ENCODE data around the gene SAMD10.
A peak's percentile ranks its signal among the peaks of the same experiment; 100 is the strongest.

The SAMD10 gene

GRCh38 chr20:63968136-63968927 lies 11.1 kb downstream of the SAMD10 start:
- no peak overlapping the region for H3K27ac ChIP-seq (ENCODE audit: low read depth, low read length, severe bottlenecking)
- H3K4me1 ChIP-seq (ENCODE audit: control insufficient read depth, insufficient read depth, low read length, poor library complexity, severe bottlenecking) = peaks cover 4% of the 10 kb centered on the region
- WGBS, 2 experiments (ENCODE audit: insufficient coverage in 2 of 2) = 84 to 96% methylated on average over 12 to 13 of the region's 14 CpGs
- H3K36me3 ChIP-seq (ENCODE audit: control insufficient read depth, insufficient read depth, low read length) = peaks cover 37% of the 10 kb centered on the region
- H3K4me3 ChIP-seq (ENCODE audit: extremely low read depth, insufficient read depth, low read length, poor library complexity, severe bottlenecking) = peak overlapping the region; percentile 45
- H3K9me3 ChIP-seq (ENCODE audit: control insufficient read depth, low read length) = no peaks in the 10 kb centered on the region

DNA sequence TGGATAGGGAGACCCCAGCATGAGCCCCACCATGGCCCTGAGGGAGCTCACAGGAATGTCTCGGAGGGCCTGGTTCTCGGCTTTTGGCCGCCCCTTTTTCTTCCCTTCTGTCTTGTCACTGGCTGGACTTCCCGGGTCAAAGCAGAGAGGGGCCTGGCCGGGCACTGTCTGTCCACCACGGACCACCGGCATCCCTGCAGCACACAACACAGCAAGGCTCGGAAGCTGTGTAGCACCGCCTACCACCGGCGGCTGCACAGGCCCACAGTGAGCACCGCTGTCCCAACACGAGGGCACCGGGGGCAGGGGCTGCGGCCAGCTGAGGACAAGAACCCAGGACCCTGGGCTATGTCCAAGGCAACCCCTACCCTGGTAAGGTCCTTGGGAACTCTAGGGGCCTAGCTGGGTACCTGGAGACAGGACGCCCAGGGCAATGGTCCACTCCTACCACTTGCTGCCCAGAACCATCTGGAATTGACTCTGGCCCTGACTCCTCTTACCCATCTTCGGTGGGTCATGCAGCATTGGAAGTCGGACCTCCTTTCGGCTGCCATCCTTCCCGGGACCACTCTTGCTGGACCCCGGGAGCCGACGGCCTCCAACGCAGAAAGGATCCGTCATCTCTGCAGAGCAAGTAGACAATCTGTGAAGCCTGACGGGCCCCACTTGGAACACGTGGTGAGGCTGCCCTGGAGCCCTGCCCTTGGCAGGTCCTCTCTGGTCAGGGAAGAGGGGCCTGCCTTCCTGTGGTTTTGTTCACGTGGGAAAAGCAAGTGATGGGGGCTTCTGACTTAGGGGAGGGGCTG lies 11.9 kb downstream of the SAMD10 start:
- Histone ChIP-seq H3K27ac (ENCODE audit: low read depth, low read length, severe bottlenecking) (no peak overlapping the region), H3K4me3 (ENCODE audit: extremely low read depth, insufficient read depth, low read length, poor library complexity, severe bottlenecking) (no peak overlapping the region), H3K9me3 (ENCODE audit: control insufficient read depth, low read length) (no peaks in the 10 kb centered on the region), H3K4me1 (ENCODE audit: control insufficient read depth, insufficient read depth, low read length, poor library complexity, severe bottlenecking) (peaks cover 4% of the 10 kb centered on the region), H3K36me3 (ENCODE audit: control insufficient read depth, insufficient read depth, low read length) (peaks cover 43% of the 10 kb centered on the region)
- 92 to 94% methylated on average over 25 to 26 of the region's 28 CpGs for WGBS, 2 experiments (ENCODE audit: insufficient coverage in 2 of 2)

GRCh38 chr20:63966944-63967322 lies 12.5 kb downstream of the SAMD10 start:
- peaks cover 4% of the 10 kb centered on the region for H3K4me1 ChIP-seq (ENCODE audit: control insufficient read depth, insufficient read depth, low read length, poor library complexity, severe bottlenecking)
- peaks cover 49% of the 10 kb centered on the region for H3K36me3 ChIP-seq (ENCODE audit: control insufficient read depth, insufficient read depth, low read length)
- 94% methylated on average over 7 to 12 of the region's 13 CpGs for WGBS, 2 experiments (ENCODE audit: insufficient coverage in 2 of 2)
- H3K27ac ChIP-seq (ENCODE audit: low read depth, low read length, severe bottlenecking) = no peak overlapping the region
- no peak overlapping the region for H3K4me3 ChIP-seq (ENCODE audit: extremely low read depth, insufficient read depth, low read length, poor library complexity, severe bottlenecking)
- H3K9me3 ChIP-seq (ENCODE audit: control insufficient read depth, low read length) = no peaks in the 10 kb centered on the region

GRCh38 chr20:63966172-63966943 lies 13.1 kb downstream of the SAMD10 start:
- Histone ChIP-seq H3K4me1 (ENCODE audit: control insufficient read depth, insufficient read depth, low read length, poor library complexity, severe bottlenecking) (peaks cover 4% of the 10 kb centered on the region), H3K27ac (ENCODE audit: low read depth, low read length, severe bottlenecking) (no peak overlapping the region), H3K4me3 (ENCODE audit: extremely low read depth, insufficient read depth, low read length, poor library complexity, severe bottlenecking) (no peak overlapping the region), H3K36me3 (ENCODE audit: control insufficient read depth, insufficient read depth, low read length) (peaks cover 53% of the 10 kb centered on the region), H3K9me3 (ENCODE audit: control insufficient read depth, low read length) (no peaks in the 10 kb centered on the region)
- 93 to 98% methylated on average over 21 to 22 of the region's 27 CpGs for WGBS, 2 experiments (ENCODE audit: insufficient coverage in 2 of 2)

- no peak overlapping the region for H3K4me3 ChIP-seq (ENCODE audit: extremely low read depth, insufficient read depth, low read length, poor library complexity, severe bottlenecking)
- H3K9me3 ChIP-seq (ENCODE audit: control insufficient read depth, low read length) = no peaks in the 10 kb centered on the region
- WGBS, 2 experiments (ENCODE audit: insufficient coverage in 2 of 2) = 96 to 97% methylated on average over 10 to 13 of the region's 16 CpGs
- H3K4me1 ChIP-seq (ENCODE audit: control insufficient read depth, insufficient read depth, low read length, poor library complexity, severe bottlenecking) = peaks cover 4% of the 10 kb centered on the region
- peaks cover 59% of the 10 kb centered on the region for H3K36me3 ChIP-seq (ENCODE audit: control insufficient read depth, insufficient read depth, low read length)
- H3K27ac ChIP-seq (ENCODE audit: low read depth, low read length, severe bottlenecking) = no peak overlapping the region
Measured at GRCh38 chr20:63964412-63964811, 15.0 kb downstream of the SAMD10 start.

DNA sequence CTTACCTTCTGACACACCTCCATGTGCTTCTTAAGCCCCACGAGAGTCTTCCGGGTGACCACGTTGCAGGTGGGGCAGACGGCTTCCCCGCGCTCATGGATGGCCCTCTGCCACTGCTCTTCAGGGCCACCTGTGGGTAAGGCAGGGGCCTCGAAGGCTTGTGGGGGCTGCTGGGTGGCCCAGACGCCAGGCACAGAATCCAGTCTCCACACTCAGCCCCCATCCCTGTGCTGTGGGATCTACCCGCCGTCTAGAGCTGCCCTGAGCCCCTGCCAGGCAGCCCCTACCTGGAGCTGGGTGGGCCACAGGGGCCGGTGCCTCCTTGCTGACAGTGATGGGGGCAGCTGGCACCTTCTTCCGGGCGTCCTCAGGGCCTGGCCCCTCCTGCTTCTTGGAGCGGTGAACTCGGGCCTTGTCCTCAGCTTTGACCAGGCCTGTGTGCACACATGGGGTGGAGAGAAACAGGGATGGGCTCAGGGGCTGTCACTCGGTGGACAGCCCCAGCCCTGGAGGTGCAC lies 15.6 kb downstream of the SAMD10 start:
- Histone ChIP-seq H3K36me3 (ENCODE audit: control insufficient read depth, insufficient read depth, low read length) (peaks cover 62% of the 10 kb centered on the region), H3K4me1 (ENCODE audit: control insufficient read depth, insufficient read depth, low read length, poor library complexity, severe bottlenecking) (peaks cover 2% of the 10 kb centered on the region), H3K4me3 (ENCODE audit: extremely low read depth, insufficient read depth, low read length, poor library complexity, severe bottlenecking) (no peak overlapping the region), H3K27ac (ENCODE audit: low read depth, low read length, severe bottlenecking) (no peak overlapping the region), H3K9me3 (ENCODE audit: control insufficient read depth, low read length) (no peaks in the 10 kb centered on the region)
- 93 to 94% methylated on average over 12 to 14 of the region's 16 CpGs for WGBS, 2 experiments (ENCODE audit: insufficient coverage in 2 of 2)

DNA sequence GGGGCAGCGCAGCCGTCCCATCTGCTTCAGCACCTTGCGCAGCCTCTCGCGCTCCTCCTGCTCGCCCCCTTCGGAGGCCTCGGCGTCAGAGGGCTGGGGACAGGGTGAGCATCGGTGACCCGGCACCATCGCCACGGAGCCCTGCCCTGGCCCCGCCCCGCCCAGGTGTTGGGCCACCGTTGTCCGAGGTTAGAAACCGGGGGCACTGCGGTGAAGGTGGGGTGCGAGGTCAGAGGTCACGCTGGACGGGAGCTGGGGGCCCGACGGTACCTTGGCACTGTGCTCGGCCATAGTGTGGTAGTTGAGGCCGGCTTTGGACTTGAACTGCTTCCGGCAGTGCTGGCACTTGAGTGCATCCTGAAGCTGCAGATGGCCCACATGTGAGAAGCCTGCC lies 16.1 kb downstream of the SAMD10 start:
- WGBS, 2 experiments (ENCODE audit: insufficient coverage in 2 of 2) = 93 to 99% methylated on average over 13 to 27 of the region's 27 CpGs
- Histone ChIP-seq H3K27ac (ENCODE audit: low read depth, low read length, severe bottlenecking) (no peak overlapping the region), H3K4me3 (ENCODE audit: extremely low read depth, insufficient read depth, low read length, poor library complexity, severe bottlenecking) (no peak overlapping the region), H3K9me3 (ENCODE audit: control insufficient read depth, low read length) (no peaks in the 10 kb centered on the region), H3K4me1 (ENCODE audit: control insufficient read depth, insufficient read depth, low read length, poor library complexity, severe bottlenecking) (no peaks in the 10 kb centered on the region), H3K36me3 (ENCODE audit: control insufficient read depth, insufficient read depth, low read length) (peaks cover 63% of the 10 kb centered on the region)

DNA sequence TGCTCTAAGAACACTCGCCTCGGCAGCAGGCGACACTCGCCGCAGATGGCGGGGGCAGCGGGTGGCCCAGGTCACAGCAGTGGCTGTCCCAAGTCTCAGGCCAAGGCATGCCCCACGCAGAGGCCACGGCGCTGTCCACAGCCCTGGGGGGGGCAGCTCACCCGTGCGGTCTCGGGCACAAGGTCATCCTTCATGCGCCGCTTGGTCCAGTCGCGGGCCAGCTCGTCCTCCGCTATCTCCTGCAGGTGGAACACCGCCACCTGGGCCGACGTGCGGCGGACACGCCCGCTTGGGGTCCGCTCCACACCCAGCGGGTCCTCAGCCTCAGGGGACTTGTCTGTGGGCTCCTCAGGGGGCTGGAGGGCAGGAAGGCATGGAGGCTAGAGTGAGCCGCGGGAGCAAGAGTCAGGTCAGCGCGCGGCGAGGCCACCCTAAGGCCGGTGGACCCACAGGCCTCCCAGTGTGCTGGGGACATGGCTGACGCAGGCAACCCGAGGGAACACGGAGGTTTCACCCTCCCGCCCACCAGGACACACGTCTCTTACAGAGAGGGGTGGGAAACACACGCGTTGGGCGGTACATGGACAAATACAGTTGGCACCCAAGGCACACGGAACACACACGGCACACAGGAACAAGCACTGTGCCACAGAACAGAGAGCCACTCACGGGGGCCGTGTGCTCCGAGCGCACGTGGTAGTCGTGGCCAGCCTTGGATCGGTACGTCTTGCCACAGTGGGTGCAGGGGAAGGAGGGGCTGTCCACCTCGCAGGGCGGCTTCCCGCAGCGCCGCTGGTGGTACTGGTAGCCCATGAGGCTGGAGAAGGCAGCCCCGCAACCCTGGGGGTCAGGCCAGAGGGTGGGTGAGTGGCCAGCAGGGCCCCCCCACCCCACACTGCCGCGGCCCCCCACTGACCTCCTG lies 16.8 kb downstream of the SAMD10 start:
- 97% methylated on average over 53 to 58 of the region's 61 CpGs for WGBS, 2 experiments (ENCODE audit: insufficient coverage in 2 of 2)
- H3K9me3 ChIP-seq (ENCODE audit: control insufficient read depth, low read length) = no peaks in the 10 kb centered on the region
- H3K4me3 ChIP-seq (ENCODE audit: extremely low read depth, insufficient read depth, low read length, poor library complexity, severe bottlenecking) = no peak overlapping the region
- H3K4me1 ChIP-seq (ENCODE audit: control insufficient read depth, insufficient read depth, low read length, poor library complexity, severe bottlenecking) = peaks cover 2% of the 10 kb centered on the region
- H3K27ac ChIP-seq (ENCODE audit: low read depth, low read length, severe bottlenecking) = no peak overlapping the region
- peaks cover 57% of the 10 kb centered on the region for H3K36me3 ChIP-seq (ENCODE audit: control insufficient read depth, insufficient read depth, low read length)

- H3K27ac ChIP-seq (ENCODE audit: low read depth, low read length, severe bottlenecking) = no peak overlapping the region
- H3K4me1 ChIP-seq (ENCODE audit: control insufficient read depth, insufficient read depth, low read length, poor library complexity, severe bottlenecking) = peaks cover 7% of the 10 kb centered on the region
- no peaks in the 10 kb centered on the region for H3K9me3 ChIP-seq (ENCODE audit: control insufficient read depth, low read length)
- peaks cover 50% of the 10 kb centered on the region for H3K36me3 ChIP-seq (ENCODE audit: control insufficient read depth, insufficient read depth, low read length)
- H3K4me3 ChIP-seq (ENCODE audit: extremely low read depth, insufficient read depth, low read length, poor library complexity, severe bottlenecking) = no peak overlapping the region
- WGBS, 2 experiments (ENCODE audit: insufficient coverage in 2 of 2) = 94 to 95% methylated on average over 21 to 23 of the region's 26 CpGs
Measured at GRCh38 chr20:63961664-63962425, 17.6 kb downstream of the SAMD10 start.
